H9 (cell line): ENCODE results near the gene IL15. TPM values are rescaled to one million over a fixed set of nuclear protein-coding genes. Genes with fewer than 3 reads are reported as not detected.
"Not testable (repeated sequence)": the region's sequence is repeated elsewhere in the genome, so short reads cannot be mapped to it uniquely, and the experiment has no call there.

Source experiments
- DNase-seq: peaks from one replicate; pipeline ENCODE4 v3.0.0-alpha.2; 2017
- H2AFZ ChIP-seq: one replicate; pipeline ENCODE4 v1.6.1; 2013; ENCODE audit warnings: mild to moderate bottlenecking, low read length, control low read depth, moderate library complexity
- H2AK5ac ChIP-seq: 2 replicates; pipeline ENCODE4 v1.6.1; 2013; ENCODE audit warnings: low read length, control low read depth, mixed read lengths; ENCODE audit not compliant: insufficient read length
- H2BK120ac ChIP-seq: one replicate; pipeline ENCODE4 v1.6.1; 2013; ENCODE audit warnings: low read depth, mild to moderate bottlenecking, low read length, control low read depth, inconsistent platforms; ENCODE audit not compliant: poor library complexity, severe bottlenecking
- H2BK12ac ChIP-seq: 2 replicates; pipeline ENCODE4 v1.6.1; 2013; ENCODE audit warnings: low read length, control low read depth, mixed read lengths, low read depth; ENCODE audit not compliant: insufficient read length
- H2BK15ac ChIP-seq: 2 replicates; pipeline ENCODE4 v1.6.1; 2013; ENCODE audit warnings: low read depth, low read length, control low read depth
- H2BK20ac ChIP-seq: one replicate; pipeline ENCODE4 v1.6.1; 2013; ENCODE audit warnings: low read depth, mild to moderate bottlenecking, low read length, control low read depth, inconsistent platforms; ENCODE audit not compliant: poor library complexity, severe bottlenecking
- H2BK5ac ChIP-seq: 2 replicates; pipeline ENCODE4 v1.6.1; 2013; ENCODE audit warnings: low read length, control low read depth, mixed read lengths; ENCODE audit not compliant: insufficient read length
- H3K14ac ChIP-seq: 2 replicates; pipeline ENCODE4 v1.6.1; 2013; ENCODE audit warnings: low read length, control low read depth; ENCODE audit not compliant: insufficient read depth
- H3K18ac ChIP-seq: 2 replicates; pipeline ENCODE4 v1.6.1; 2013; ENCODE audit warnings: low read depth, mild to moderate bottlenecking, mixed read lengths, low read length, control low read depth; ENCODE audit not compliant: insufficient read length
- H3K23ac ChIP-seq: 2 replicates; pipeline ENCODE4 v1.6.1; 2013; ENCODE audit warnings: low read length, control low read depth, mixed read lengths, low read depth; ENCODE audit not compliant: insufficient read length
- H3K23me2 ChIP-seq: 2 replicates; pipeline ENCODE4 v1.6.1; 2013; ENCODE audit warnings: low read depth, mild to moderate bottlenecking, mixed read lengths, low read length, control low read depth; ENCODE audit not compliant: insufficient read length, poor library complexity, severe bottlenecking
- H3K27ac ChIP-seq: 2 replicates; pipeline ENCODE4 v1.5.1; 2013; ENCODE audit warnings: low read length, control low read depth, mixed read lengths, low read depth; ENCODE audit not compliant: insufficient read length
- H3K27me3 ChIP-seq: 2 replicates; pipeline ENCODE4 v1.6.1; 2013; ENCODE audit warnings: low read length, control low read depth, inconsistent platforms; ENCODE audit not compliant: insufficient read depth
- H3K4ac ChIP-seq: 2 replicates; pipeline ENCODE4 v1.6.1; 2013; ENCODE audit warnings: low read depth, mild to moderate bottlenecking, control low read depth, inconsistent platforms, low read length, moderate library complexity
- H3K4me1 ChIP-seq: 2 replicates; pipeline ENCODE4 v1.6.1; 2013; ENCODE audit warnings: low read length, control low read depth, inconsistent platforms; ENCODE audit not compliant: insufficient read depth
- H3K4me2 ChIP-seq: 2 replicates; pipeline ENCODE4 v1.6.1; 2013; ENCODE audit warnings: low read length, control low read depth, mixed read lengths; ENCODE audit not compliant: insufficient read length, insufficient read depth
- H3K56ac ChIP-seq: 2 replicates; pipeline ENCODE4 v1.6.1; 2013; ENCODE audit warnings: low read depth, mild to moderate bottlenecking, mixed read lengths, low read length, control low read depth; ENCODE audit not compliant: insufficient read length
- H3K79me1 ChIP-seq: 2 replicates; pipeline ENCODE4 v1.6.1; 2013; ENCODE audit warnings: low read depth, mild to moderate bottlenecking, moderate library complexity, low read length, control low read depth, inconsistent platforms; ENCODE audit not compliant: insufficient read depth, poor library complexity, severe bottlenecking
- H3K79me2 ChIP-seq: 2 replicates; pipeline ENCODE4 v1.6.1; 2013; ENCODE audit warnings: low read length, control low read depth, inconsistent platforms; ENCODE audit not compliant: insufficient read depth
- H3K9ac ChIP-seq: 2 replicates; pipeline ENCODE4 v1.6.1; 2013; ENCODE audit warnings: low read length, control low read depth, mixed read lengths; ENCODE audit not compliant: insufficient read length; ENCODE audit errors: extremely low read depth
- H3K9me3 ChIP-seq: one replicate; pipeline ENCODE4 v1.6.1; 2013; ENCODE audit warnings: low read depth, low read length, inconsistent platforms; ENCODE audit not compliant: control insufficient read depth
- H3T11ph ChIP-seq: one replicate; pipeline ENCODE4 v1.6.1; 2013; ENCODE audit warnings: mild to moderate bottlenecking, low read length, control low read depth, inconsistent platforms
- H4K20me1 ChIP-seq: one replicate; pipeline ENCODE4 v1.6.1; 2013; ENCODE audit not compliant: control insufficient read depth, insufficient read length, insufficient read depth
- H4K5ac ChIP-seq: 2 replicates; pipeline ENCODE4 v1.6.1; 2013; ENCODE audit warnings: low read depth, mild to moderate bottlenecking, mixed read lengths, low read length, control low read depth; ENCODE audit not compliant: insufficient read length
- H4K8ac ChIP-seq: replicated peaks from 2 replicates; pipeline ENCODE4 v1.6.1; 2013; ENCODE audit warnings: low read length, control low read depth, mixed read lengths, low read depth; ENCODE audit not compliant: insufficient read length
- H4K91ac ChIP-seq: 2 replicates; pipeline ENCODE4 v1.6.1; 2013; ENCODE audit warnings: low read depth, mild to moderate bottlenecking, moderate library complexity, mixed read lengths, low read length, control low read depth; ENCODE audit not compliant: insufficient read length
- H3K27ac Mint-ChIP-seq, 3 experiments: 2 replicates in 2 of 3; 3 replicates in 1 of 3; pipeline ENCODE4 v1.8.0; 2020 to 2021; ENCODE audit warnings: mixed read lengths in 3 of 3, mild to moderate bottlenecking in 1 of 3, moderate library complexity in 1 of 3
- H3K27me3 Mint-ChIP-seq: 2 replicates; pipeline ENCODE4 v1.8.0; 2021; ENCODE audit warnings: low read depth, mild to moderate bottlenecking, moderate library complexity, mixed read lengths
- H3K36me3 Mint-ChIP-seq, 3 experiments: 2 replicates in 2 of 3; 3 replicates in 1 of 3; pipeline ENCODE4 v1.8.0; 2020 to 2021; ENCODE audit warnings: low read depth in 3 of 3, mixed read lengths in 3 of 3; ENCODE audit not compliant: insufficient read depth in 1 of 3
- H3K4me1 Mint-ChIP-seq, 2 experiments: 2 replicates each; pipeline ENCODE4 v1.8.0; 2020; ENCODE audit warnings: mixed read lengths in 2 of 2
- H3K4me3 Mint-ChIP-seq, 2 experiments: 2 replicates in 1 of 2; 3 replicates in 1 of 2; pipeline ENCODE4 v1.8.0; 2020 to 2021; ENCODE audit warnings: mild to moderate bottlenecking in 2 of 2, mixed read lengths in 2 of 2, moderate library complexity in 1 of 2
- H3K9me3 Mint-ChIP-seq, 2 experiments: 2 replicates in 1 of 2; 3 replicates in 1 of 2; pipeline ENCODE4 v1.8.0; 2020; ENCODE audit warnings: mild to moderate bottlenecking in 2 of 2, mixed read lengths in 2 of 2, moderate library complexity in 1 of 2
- WGBS: extraction: QIAGEN DNeasy Blood & Tissue Kit; methylation state at CpG from one replicate; pipeline ENCODE4 v1.1.7; 2013; ENCODE audit warnings: missing lambda C conversion rate, low lambda C conversion rate, mixed read lengths; ENCODE audit not compliant: insufficient read length; ENCODE audit errors: extremely low coverage; 5-methylcytosine and 5-hydroxymethylcytosine counted together
- total RNA-seq: library from RNA; stranded (reverse); gene quantifications from 2 replicates; pipeline ENCODE4 v1.2.1, GENCODE V29; 2021
- TF ChIP-seq, protein P1 (sequence below): fragments of 200-600 bp; sonication (generic); conservative IDR thresholded peaks from 3 replicates; pipeline ENCODE4 v1.8.0; 2021; ENCODE audit warnings: antibody characterized with exemption, mild to moderate bottlenecking

IL15 gene
- total RNA-seq, 1 experiment from 2014 or later: 0.61 TPM

DNA sequence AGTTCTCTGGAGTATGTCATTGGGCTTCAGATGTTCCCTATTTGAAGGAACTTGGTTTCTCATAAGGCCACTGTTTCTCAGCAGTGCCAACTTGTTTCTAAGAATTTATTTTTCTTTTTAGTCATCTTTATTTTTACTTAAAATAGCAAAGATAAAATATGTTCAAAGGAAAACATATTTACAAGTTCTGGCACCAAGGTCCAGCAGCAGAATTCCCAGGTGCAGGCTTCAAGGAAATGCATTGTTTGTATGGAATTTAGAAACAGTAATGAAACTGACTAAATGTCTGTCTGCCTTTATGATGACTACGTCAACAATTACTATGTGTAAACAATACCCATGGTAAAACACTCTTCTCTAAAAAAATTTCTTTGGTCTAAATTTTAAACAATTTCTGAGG, 109.6 kb downstream of the IL15 start:
- H4K8ac ChIP-seq: no peak overlapping the region
- no peaks in the 10 kb centered on the region for H3K27me3 ChIP-seq
- no peaks in the 10 kb centered on the region for H3K27me3 Mint-ChIP-seq
- H3K79me1 ChIP-seq: no peaks in the 10 kb centered on the region
- peaks cover 0 to 6% (median 0%) of the 10 kb centered on the region in 3 experiments; a peak in 3 of 7 replicates for H3K36me3 Mint-ChIP-seq
- TF ChIP-seq, protein P1, sequence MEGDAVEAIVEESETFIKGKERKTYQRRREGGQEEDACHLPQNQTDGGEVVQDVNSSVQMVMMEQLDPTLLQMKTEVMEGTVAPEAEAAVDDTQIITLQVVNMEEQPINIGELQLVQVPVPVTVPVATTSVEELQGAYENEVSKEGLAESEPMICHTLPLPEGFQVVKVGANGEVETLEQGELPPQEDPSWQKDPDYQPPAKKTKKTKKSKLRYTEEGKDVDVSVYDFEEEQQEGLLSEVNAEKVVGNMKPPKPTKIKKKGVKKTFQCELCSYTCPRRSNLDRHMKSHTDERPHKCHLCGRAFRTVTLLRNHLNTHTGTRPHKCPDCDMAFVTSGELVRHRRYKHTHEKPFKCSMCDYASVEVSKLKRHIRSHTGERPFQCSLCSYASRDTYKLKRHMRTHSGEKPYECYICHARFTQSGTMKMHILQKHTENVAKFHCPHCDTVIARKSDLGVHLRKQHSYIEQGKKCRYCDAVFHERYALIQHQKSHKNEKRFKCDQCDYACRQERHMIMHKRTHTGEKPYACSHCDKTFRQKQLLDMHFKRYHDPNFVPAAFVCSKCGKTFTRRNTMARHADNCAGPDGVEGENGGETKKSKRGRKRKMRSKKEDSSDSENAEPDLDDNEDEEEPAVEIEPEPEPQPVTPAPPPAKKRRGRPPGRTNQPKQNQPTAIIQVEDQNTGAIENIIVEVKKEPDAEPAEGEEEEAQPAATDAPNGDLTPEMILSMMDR: no peak
- no peak overlapping the region for H4K91ac ChIP-seq
- no peaks in the 10 kb centered on the region for H3K4me1 ChIP-seq
- no peak overlapping the region for H3T11ph ChIP-seq
- H3K9me3 Mint-ChIP-seq: peaks cover 8% of the 10 kb centered on the region in 2 experiments; a peak in 4 of 5 replicates
- H2AFZ ChIP-seq: no peak overlapping the region
- no peaks in the 10 kb centered on the region for H3K79me2 ChIP-seq
- H2BK20ac ChIP-seq: no peak overlapping the region
- H3K4me1 Mint-ChIP-seq: no peaks in the 10 kb centered on the region
- H2AK5ac ChIP-seq: no peak overlapping the region
- no peaks in the 10 kb centered on the region for H4K20me1 ChIP-seq
- no peaks in the 10 kb centered on the region for H3K9me3 ChIP-seq
- H2BK5ac ChIP-seq: no peak overlapping the region
- no peak overlapping the region for H3K4me3 Mint-ChIP-seq
- H3K4ac ChIP-seq: no peak overlapping the region
- no peak overlapping the region for H2BK120ac ChIP-seq
- no peak overlapping the region for H3K23ac ChIP-seq
- WGBS: no CpG with 5 or more reads among the region's 1 CpG
- no peak overlapping the region for H4K5ac ChIP-seq
- H3K27ac Mint-ChIP-seq: no peak overlapping the region
- H2BK12ac ChIP-seq: no peak overlapping the region
- H3K14ac ChIP-seq: no peak overlapping the region
- no peak overlapping the region for H3K56ac ChIP-seq
- H3K23me2 ChIP-seq: no peaks in the 10 kb centered on the region
- H3K9ac ChIP-seq: no peak overlapping the region
- H3K18ac ChIP-seq: no peak overlapping the region
- H2BK15ac ChIP-seq: no peak overlapping the region
- H3K27ac ChIP-seq: no peak overlapping the region
- DNase-seq: no peak
- H3K4me2 ChIP-seq: no peak overlapping the region

DNA sequence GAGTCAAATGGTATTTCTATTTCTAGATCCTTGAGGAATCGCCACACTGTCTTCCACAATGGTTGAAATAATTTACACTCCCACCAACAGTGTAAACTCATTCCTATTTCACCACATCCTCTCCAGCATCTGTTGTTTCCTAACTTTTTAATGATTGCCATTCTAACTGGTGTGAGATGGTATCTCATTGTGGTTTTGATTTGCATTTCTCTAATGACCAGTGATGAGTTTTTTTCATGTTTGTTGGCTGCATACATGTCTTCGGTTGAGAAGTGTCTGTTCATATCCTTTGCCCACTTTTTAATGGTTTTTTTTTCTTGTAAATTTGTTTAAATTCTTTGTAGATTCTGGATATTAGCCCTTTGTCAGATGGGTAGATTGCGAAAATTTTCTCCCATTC, 115.4 kb downstream of the IL15 start:
- not testable (repeated sequence) for DNase-seq, H3K79me2 ChIP-seq, H3K36me3 Mint-ChIP-seq, H2BK15ac ChIP-seq, H3K27me3 Mint-ChIP-seq, H2AK5ac ChIP-seq, H4K8ac ChIP-seq, H3K4me1 ChIP-seq, H2BK12ac ChIP-seq, H3K27me3 ChIP-seq, H3K4ac ChIP-seq, H3K27ac Mint-ChIP-seq, H3K9ac ChIP-seq, H3K23me2 ChIP-seq, H2AFZ ChIP-seq, H3K23ac ChIP-seq, H3K27ac ChIP-seq, H3K14ac ChIP-seq, H3T11ph ChIP-seq, H3K18ac ChIP-seq, H3K4me3 Mint-ChIP-seq, H3K56ac ChIP-seq, H3K9me3 ChIP-seq, H4K5ac ChIP-seq, H3K4me2 ChIP-seq, H2BK20ac ChIP-seq, H3K9me3 Mint-ChIP-seq, H3K4me1 Mint-ChIP-seq, H2BK120ac ChIP-seq, H2BK5ac ChIP-seq, H4K91ac ChIP-seq, H3K79me1 ChIP-seq, H4K20me1 ChIP-seq
- no CpG with 5 or more reads among the region's 3 CpGs for WGBS
